ENCODE measurements around the gene SLC16A7. TPM values are rescaled to one million over a fixed set of nuclear protein-coding genes. Genes with fewer than 3 reads are reported as not detected.

The SLC16A7 gene
- total RNA-seq, 1 donor from 2014 or later = 26.0 TPM

DNA sequence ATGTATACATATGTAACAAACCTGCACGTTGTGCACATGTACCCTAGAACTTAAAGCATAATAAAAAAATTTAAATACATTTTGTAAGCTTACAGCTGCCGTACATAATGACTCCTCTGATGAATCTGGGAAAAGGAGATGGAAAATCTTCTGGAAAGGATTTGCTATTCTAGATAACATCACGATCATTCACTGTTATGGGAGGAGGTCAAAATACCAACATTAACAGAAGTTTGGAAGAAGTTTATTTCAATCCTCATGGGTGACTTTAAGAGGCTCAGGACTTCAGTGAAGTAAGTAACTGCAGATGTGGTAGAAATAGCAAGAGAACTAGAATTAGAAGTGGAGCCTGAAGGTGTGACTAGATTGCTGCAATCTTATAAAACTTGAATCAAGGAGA, 172.2 kb downstream of the SLC16A7 start:
- H3K4me1 ChIP-seq = no peaks in the 10 kb centered on the region
- TF ChIP-seq, protein P1, sequence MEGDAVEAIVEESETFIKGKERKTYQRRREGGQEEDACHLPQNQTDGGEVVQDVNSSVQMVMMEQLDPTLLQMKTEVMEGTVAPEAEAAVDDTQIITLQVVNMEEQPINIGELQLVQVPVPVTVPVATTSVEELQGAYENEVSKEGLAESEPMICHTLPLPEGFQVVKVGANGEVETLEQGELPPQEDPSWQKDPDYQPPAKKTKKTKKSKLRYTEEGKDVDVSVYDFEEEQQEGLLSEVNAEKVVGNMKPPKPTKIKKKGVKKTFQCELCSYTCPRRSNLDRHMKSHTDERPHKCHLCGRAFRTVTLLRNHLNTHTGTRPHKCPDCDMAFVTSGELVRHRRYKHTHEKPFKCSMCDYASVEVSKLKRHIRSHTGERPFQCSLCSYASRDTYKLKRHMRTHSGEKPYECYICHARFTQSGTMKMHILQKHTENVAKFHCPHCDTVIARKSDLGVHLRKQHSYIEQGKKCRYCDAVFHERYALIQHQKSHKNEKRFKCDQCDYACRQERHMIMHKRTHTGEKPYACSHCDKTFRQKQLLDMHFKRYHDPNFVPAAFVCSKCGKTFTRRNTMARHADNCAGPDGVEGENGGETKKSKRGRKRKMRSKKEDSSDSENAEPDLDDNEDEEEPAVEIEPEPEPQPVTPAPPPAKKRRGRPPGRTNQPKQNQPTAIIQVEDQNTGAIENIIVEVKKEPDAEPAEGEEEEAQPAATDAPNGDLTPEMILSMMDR (IDR thresholded peaks at IDR 0.05) = no peak
- H3K27me3 ChIP-seq = no peaks in the 10 kb centered on the region
- DNase-seq (no peak), ATAC-seq (no peak)
- H3K4me3 ChIP-seq = no peak overlapping the region
- intact Hi-C loops (cut with DNase I) = no loop called here
- no peaks in the 10 kb centered on the region for H3K36me3 ChIP-seq
- H3K27ac ChIP-seq = no peak overlapping the region
- no peaks in the 10 kb centered on the region for H3K9me3 ChIP-seq

DNA sequence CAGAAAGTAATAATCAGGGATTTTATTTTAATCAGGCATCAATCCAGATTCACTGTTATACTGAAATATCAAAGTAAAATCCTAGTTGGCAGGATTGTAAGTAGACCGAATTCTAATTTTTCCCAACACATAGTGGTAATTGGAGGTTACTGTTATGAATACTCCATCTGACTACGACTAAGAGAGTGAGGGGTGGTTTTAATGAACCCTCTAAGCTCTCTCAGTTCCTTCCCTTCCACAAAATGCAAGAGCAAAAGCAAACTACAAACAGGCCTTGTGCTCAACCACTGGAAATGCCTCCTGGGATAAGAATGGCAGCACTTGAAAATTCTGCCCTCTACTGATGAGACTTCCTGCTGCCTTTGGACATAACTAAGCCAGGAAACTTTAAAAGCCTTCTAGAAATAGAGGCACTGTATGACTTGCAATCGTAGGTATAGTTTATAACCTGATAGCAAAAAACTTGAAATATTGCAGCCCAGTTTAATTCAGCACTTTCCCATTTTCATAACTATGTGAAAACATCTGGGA, 184.8 kb downstream of the SLC16A7 start:
- TF ChIP-seq, protein P1 (IDR thresholded peaks at IDR 0.05) = peak; percentile 40
- Histone ChIP-seq H3K27ac (no peak overlapping the region), H3K4me1 (no peaks in the 10 kb centered on the region), H3K36me3 (no peaks in the 10 kb centered on the region), H3K9me3 (no peaks in the 10 kb centered on the region), H3K4me3 (no peak overlapping the region), H3K27me3 (no peaks in the 10 kb centered on the region)
- DNase-seq (no peak), ATAC-seq (peak; percentile 52)
- intact Hi-C loops (cut with DNase I) = no loop called here

DNA sequence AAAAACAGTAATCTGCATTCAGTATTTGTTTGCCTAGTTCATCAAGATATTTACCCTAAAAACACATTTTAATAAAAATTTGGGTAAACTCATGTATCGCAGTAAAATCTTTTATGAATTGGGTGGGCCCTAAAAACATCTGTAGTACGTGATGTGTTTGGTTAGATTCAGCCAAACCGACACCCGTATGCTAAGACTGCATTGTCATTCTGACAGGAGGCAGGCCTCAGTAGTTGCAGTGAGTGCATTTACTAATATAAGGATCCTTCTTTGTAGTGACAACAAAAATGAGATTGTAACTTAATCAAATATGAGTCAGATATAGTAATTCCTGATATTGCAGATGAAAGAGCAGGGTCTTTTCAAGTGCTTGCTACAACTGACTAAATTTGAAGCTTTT, 191.8 kb downstream of the SLC16A7 start:
- no peak overlapping the region for H3K27ac ChIP-seq
- H3K4me3 ChIP-seq = no peak overlapping the region
- intact Hi-C loops (cut with DNase I) = no loop called here
- no peaks in the 10 kb centered on the region for H3K4me1 ChIP-seq
- DNase-seq = no peak
- H3K9me3 ChIP-seq = no peaks in the 10 kb centered on the region
- H3K27me3 ChIP-seq = no peaks in the 10 kb centered on the region
- TF ChIP-seq, protein P1 (IDR thresholded peaks at IDR 0.05) = no peak
- ATAC-seq = no peak
- H3K36me3 ChIP-seq = no peaks in the 10 kb centered on the region

DNA sequence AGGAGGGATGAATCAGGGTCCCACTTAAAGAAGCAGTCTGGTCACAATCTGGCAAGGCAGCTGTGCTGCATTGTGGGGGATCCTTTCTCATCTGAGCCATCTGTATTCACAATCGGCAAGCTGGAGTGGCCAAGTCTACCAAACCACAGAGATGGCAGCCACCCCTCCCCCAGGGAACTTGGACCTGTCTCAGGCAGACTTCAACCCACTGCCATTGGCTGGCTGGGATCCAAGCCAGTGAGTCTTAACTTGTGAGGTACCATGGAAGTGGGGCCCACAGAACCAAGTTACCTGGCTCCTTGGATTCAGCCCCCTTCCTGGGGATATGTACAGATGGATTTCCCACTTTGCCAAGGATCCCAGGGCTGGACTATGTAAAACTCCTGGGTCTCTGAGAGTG, 196.8 kb downstream of the SLC16A7 start:
- no peak overlapping the region for H3K4me3 ChIP-seq
- DNase-seq (no peak), ATAC-seq (no peak)
- no peak overlapping the region for H3K27ac ChIP-seq
- H3K27me3 ChIP-seq = no peaks in the 10 kb centered on the region
- no peaks in the 10 kb centered on the region for H3K9me3 ChIP-seq
- H3K36me3 ChIP-seq = no peaks in the 10 kb centered on the region
- TF ChIP-seq, protein P1 (IDR thresholded peaks at IDR 0.05) = no peak
- H3K4me1 ChIP-seq = no peaks in the 10 kb centered on the region
- intact Hi-C loops (cut with DNase I) = no loop called here

DNA sequence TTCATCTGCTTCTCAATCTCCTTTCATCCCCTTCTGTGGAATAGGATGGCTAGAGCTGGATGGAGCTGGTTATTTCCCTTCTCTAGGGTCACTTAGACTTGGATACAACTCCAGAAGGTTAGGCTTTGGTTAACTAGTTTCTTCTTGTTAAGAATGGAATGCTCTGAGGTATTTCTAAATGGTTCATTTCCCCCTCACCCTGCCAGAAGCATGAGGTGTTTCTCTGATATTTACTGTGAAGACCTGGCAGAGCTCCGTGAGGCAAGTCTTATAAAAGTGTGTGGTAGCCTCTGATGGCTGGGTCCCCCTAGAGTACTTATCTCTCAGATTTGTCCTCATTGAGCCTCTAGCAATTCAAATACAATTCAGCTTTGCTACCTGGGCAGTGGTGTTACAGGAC, 207.9 kb downstream of the SLC16A7 start:
- H3K27ac ChIP-seq = no peak overlapping the region

More for the DNA sequence above, 207.9 kb downstream of the SLC16A7 start:
- intact Hi-C loops (cut with DNase I) = no loop called here
- H3K4me3 ChIP-seq = no peak overlapping the region
- ATAC-seq (no peak), DNase-seq (no peak)
- no peaks in the 10 kb centered on the region for H3K27me3 ChIP-seq
- H3K4me1 ChIP-seq = no peaks in the 10 kb centered on the region
- TF ChIP-seq, protein P1 (IDR thresholded peaks at IDR 0.05) = no peak
- no peaks in the 10 kb centered on the region for H3K36me3 ChIP-seq
- H3K9me3 ChIP-seq = no peaks in the 10 kb centered on the region

All from upper lobe of right lung (tissue), 1 donor.